Prostate gland (tissue), 2 donors: ENCODE data around the gene MATK.

Experiments used
- CTCF ChIP-seq, 4 experiments: fragments of 200-600 bp in 2 of 4; fragments of 450-650 bp in 2 of 4; sonication (generic) in 2 of 4; IDR thresholded peaks; 1 replicate in 3 of 4; 2 replicates in 1 of 4; pipeline ENCODE4 v1.5.1; 2016 to 2019; ENCODE audit warnings: antibody characterized with exemption in 4 of 4, mild to moderate bottlenecking in 2 of 4, moderate library complexity in 2 of 4
- POLR2A ChIP-seq: fragments of 450-650 bp; IDR thresholded peaks from one replicate; pipeline ENCODE4 v1.6.1; 2016; ENCODE audit warnings: antibody characterized with exemption, mild to moderate bottlenecking
- POLR2AphosphoS5 ChIP-seq: sonication (generic); formaldehyde crosslinking; IDR thresholded peaks from one replicate; pipeline ENCODE4 v1.6.1; 2017; ENCODE audit warnings: antibody characterized with exemption

DNA sequence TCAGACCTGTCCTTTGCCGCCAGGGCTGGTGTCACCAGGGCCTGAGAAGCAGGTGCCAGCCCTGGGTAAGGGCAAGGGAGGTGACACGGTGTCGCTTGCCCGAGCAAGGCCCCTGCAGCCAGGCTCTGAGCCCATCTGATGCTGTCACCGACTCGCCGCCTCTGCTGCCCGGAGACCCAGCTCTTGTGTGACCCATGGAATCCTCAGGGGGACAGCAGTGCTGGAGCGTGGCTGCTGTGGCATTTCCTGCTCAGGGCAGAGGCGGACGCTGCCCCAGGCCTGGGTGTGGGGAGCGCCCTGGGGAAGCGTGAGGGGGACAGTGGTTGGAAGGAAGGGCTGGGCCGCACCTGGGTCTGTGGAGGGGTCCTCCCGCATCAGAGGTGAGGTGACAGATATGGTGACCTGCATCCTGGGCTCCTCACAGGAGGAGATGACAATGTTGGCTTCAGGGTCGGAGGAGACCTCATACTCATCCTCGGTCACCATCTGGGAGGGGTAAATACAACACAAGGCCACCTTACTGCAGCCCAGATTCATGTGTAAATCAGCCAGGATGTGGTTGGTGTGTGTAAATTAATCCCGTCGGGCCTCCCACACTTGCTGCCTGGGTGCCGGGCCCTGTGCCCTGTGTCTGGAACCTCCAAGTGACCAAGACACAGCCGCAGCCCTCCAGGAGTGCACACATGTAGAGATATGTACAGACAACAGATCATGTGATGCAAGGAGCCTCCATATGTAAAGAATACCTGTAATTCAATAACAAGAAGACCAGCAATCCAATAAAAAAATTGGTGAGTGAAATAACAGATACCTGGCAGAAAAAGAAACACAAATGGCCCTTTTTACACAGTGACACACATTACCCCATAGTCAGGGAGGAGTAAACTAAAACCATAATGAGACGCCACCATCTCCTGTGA lies 27.6 kb upstream of the MATK start:
- TF ChIP-seq POLR2A (no peak), CTCF (IDR thresholded peaks at IDR 0.05) (no peak), POLR2AphosphoS5 (no peak)
